SK-N-DZ (cell line): ENCODE measurements around the gene MBOAT7.
"Not testable (repeated sequence)": the region's sequence is repeated elsewhere in the genome, so short reads cannot be mapped to it uniquely, and the experiment has no call there.

Experiments used
- DNase-seq: peaks from one replicate; pipeline ENCODE4 v3.0.0-alpha.2; 2015; ENCODE audit warnings: low spot score

Gene MBOAT7

GRCh38 chr19:54209811-54210494 is 20.6 kb upstream of the MBOAT7 start:
- no peak for DNase-seq

- no peak for DNase-seq
These were observed 19.9 kb upstream of the MBOAT7 start for GRCh38 chr19:54209058-54209810.

- no peak for DNase-seq
These were observed 19.3 kb upstream of the MBOAT7 start for GRCh38 chr19:54208784-54209057.

GRCh38 chr19:54207983-54208783 is 18.8 kb upstream of the MBOAT7 start:
- DNase-seq = no peak

GRCh38 chr19:54207676-54207982 is 18.2 kb upstream of the MBOAT7 start:
- no peak for DNase-seq

GRCh38 chr19:54207193-54207592 is 17.8 kb upstream of the MBOAT7 start:
- DNase-seq = not testable (repeated sequence)

GRCh38 chr19:54206831-54207177 is 17.4 kb upstream of the MBOAT7 start:
- DNase-seq = no peak

- no peak for DNase-seq
These were observed 16.9 kb upstream of the MBOAT7 start for GRCh38 chr19:54206030-54206830.

GRCh38 chr19:54204767-54205468 is 15.5 kb upstream of the MBOAT7 start:
- DNase-seq = no peak

- no peak for DNase-seq
These were observed 13.8 kb upstream of the MBOAT7 start for GRCh38 chr19:54203151-54203611.

- DNase-seq = no peak
These were observed 12.6 kb upstream of the MBOAT7 start for GRCh38 chr19:54201980-54202379.

GRCh38 chr19:54201172-54201701 is 11.9 kb upstream of the MBOAT7 start:
- DNase-seq = no peak

- DNase-seq = no peak
These were observed 10.0 kb upstream of the MBOAT7 start for GRCh38 chr19:54199401-54199800.

GRCh38 chr19:54197121-54197520 is 7.7 kb upstream of the MBOAT7 start:
- DNase-seq = no peak

- DNase-seq = no peak
These were observed 7.2 kb upstream of the MBOAT7 start for GRCh38 chr19:54196536-54196935.

- DNase-seq = not testable (repeated sequence)
These were observed 5.1 kb upstream of the MBOAT7 start for GRCh38 chr19:54194463-54194862.

- DNase-seq = no peak
These were observed 3.6 kb upstream of the MBOAT7 start for GRCh38 chr19:54193011-54193410.

- no peak for DNase-seq
These were observed 2.6 kb upstream of the MBOAT7 start for GRCh38 chr19:54191811-54192453.

GRCh38 chr19:54191011-54191810 is 1.8 kb upstream of the MBOAT7 start, which contains the start of gene TSEN34:
Gene TSEN34 (plus strand): TSS chr19:54191308. CDS start chr19:54191365, 57 bp downstream.
- DNase-seq = peak; percentile 81
